Ureter (tissue), 1 donor: ENCODE measurements around the gene NIPA2. TPM values are rescaled to one million over a fixed set of nuclear protein-coding genes. Genes with fewer than 3 reads are reported as not detected.

Source experiments
- DNase-seq: peaks from one replicate; pipeline ENCODE4 v3.0.0-alpha.2; 2020; ENCODE audit warnings: low spot score
- total RNA-seq: library from RNA; stranded (reverse); gene quantifications from one replicate; pipeline ENCODE4 v1.2.4, GENCODE V29; 2023
- donor health status: DM: yes; HTN: yes; CAD: no.

The NIPA2 gene
- total RNA-seq, 1 donor from 2014 or later = 39.2 TPM

- DNase-seq = no peak
Observed at GRCh38 chr15:22839046-22839695, 705 bp downstream of the NIPA2 start.

- no peak for DNase-seq
Observed at GRCh38 chr15:22844421-22845288, 6.2 kb downstream of the NIPA2 start.

- DNase-seq = no peak
Observed at GRCh38 chr15:22845289-22845900, 6.9 kb downstream of the NIPA2 start.

- no peak for DNase-seq
Observed at GRCh38 chr15:22846073-22846472, 7.6 kb downstream of the NIPA2 start.

- DNase-seq = no peak
Observed at GRCh38 chr15:22850055-22850454, 11.6 kb downstream of the NIPA2 start.

GRCh38 chr15:22851513-22851912, 13.0 kb downstream of the NIPA2 start:
- DNase-seq = no peak

- DNase-seq = no peak
Observed at GRCh38 chr15:22855791-22856190, 17.3 kb downstream of the NIPA2 start.

GRCh38 chr15:22856659-22857058, 18.2 kb downstream of the NIPA2 start:
- no peak for DNase-seq

- no peak for DNase-seq
Observed at GRCh38 chr15:22861161-22861560, 22.7 kb downstream of the NIPA2 start.

GRCh38 chr15:22863356-22863755, 24.9 kb downstream of the NIPA2 start:
- no peak for DNase-seq

- no peak for DNase-seq
Observed at GRCh38 chr15:22866079-22866478, 27.6 kb downstream of the NIPA2 start.

GRCh38 chr15:22867886-22868285, 29.4 kb downstream of the NIPA2 start:
- no peak for DNase-seq

- no peak for DNase-seq
Observed at GRCh38 chr15:22868495-22868894, 30.0 kb downstream of the NIPA2 start.

- no peak for DNase-seq
Observed at GRCh38 chr15:22868928-22869327, 30.5 kb downstream of the NIPA2 start.

GRCh38 chr15:22869856-22870255, 31.4 kb downstream of the NIPA2 start:
- DNase-seq = no peak

- no peak for DNase-seq
Observed at GRCh38 chr15:22870865-22871264, 32.4 kb downstream of the NIPA2 start.

- DNase-seq = no peak
Observed at GRCh38 chr15:22871481-22872086, 33.1 kb downstream of the NIPA2 start.

- DNase-seq = no peak
Observed at GRCh38 chr15:22872936-22873701, 34.7 kb downstream of the NIPA2 start.

GRCh38 chr15:22873841-22874240, 35.4 kb downstream of the NIPA2 start:
- no peak for DNase-seq

- no peak for DNase-seq
Observed at GRCh38 chr15:22874256-22874655, 35.8 kb downstream of the NIPA2 start.

GRCh38 chr15:22874966-22875365, 36.5 kb downstream of the NIPA2 start:
- DNase-seq = no peak

GRCh38 chr15:22877117-22877516, 38.7 kb downstream of the NIPA2 start:
- no peak for DNase-seq
